K562 (cell line): Measurements from ENCODE around the gene EIF4E2. TPM values are rescaled to one million over a fixed set of nuclear protein-coding genes. Genes with fewer than 3 reads are reported as not detected.

ENCODE experiments used
- DEAF1 ChIP-seq: fragments of 450-650 bp; formaldehyde crosslinking; IDR thresholded peaks from 2 replicates; pipeline ENCODE4 v1.4.0; 2020; ENCODE audit warnings: mild to moderate bottlenecking, moderate library complexity
- ESRRB ChIP-seq: fragments of 250-450 bp; sonication (Bioruptor Pico); IDR thresholded peaks from 2 replicates; pipeline ENCODE4 v1.5.0; 2020; ENCODE audit warnings: mild to moderate bottlenecking, moderate library complexity, borderline replicate concordance
- EZH2 ChIP-seq: IDR thresholded peaks from 2 replicates; pipeline ENCODE4 v1.6.1; 2012; ENCODE audit warnings: low read depth, mild to moderate bottlenecking, inconsistent platforms, low read length, borderline replicate concordance
- FOXK1 ChIP-seq: sonication (generic); formaldehyde crosslinking; IDR thresholded peaks from 2 replicates; pipeline ENCODE4 v1.8.0; 2022; ENCODE audit warnings: missing genetic modification reagents, mild to moderate bottlenecking, borderline replicate concordance
- HMG20A ChIP-seq: fragments of 450-650 bp; formaldehyde crosslinking; conservative IDR thresholded peaks from 2 replicates; pipeline ENCODE4 v1.4.0; 2020; ENCODE audit warnings: mild to moderate bottlenecking, mixed read lengths
- HMGN3 ChIP-seq: IDR thresholded peaks from 2 replicates; pipeline ENCODE4 v1.6.1; 2011; ENCODE audit warnings: borderline replicate concordance, low read depth, mild to moderate bottlenecking, mixed read lengths, low read length; ENCODE audit not compliant: insufficient read length; ENCODE audit errors: extremely low read depth
- HMGXB4 ChIP-seq: sonication (generic); formaldehyde crosslinking; IDR thresholded peaks from 2 replicates; pipeline ENCODE4 v1.8.1; 2023; ENCODE audit warnings: mild to moderate bottlenecking, missing genetic modification reagents
- KLF1 ChIP-seq: fragments of 450-650 bp; IDR thresholded peaks from 2 replicates; pipeline ENCODE4 v1.6.1; 2016; ENCODE audit warnings: missing genetic modification characterization, missing compliant biosample characterization
- MXD1 ChIP-seq: fragments of 250-450 bp; sonication (Bioruptor Pico); IDR thresholded peaks from 2 replicates; pipeline ENCODE4 v1.8.0; 2021; ENCODE audit warnings: borderline replicate concordance, mild to moderate bottlenecking, moderate library complexity; ENCODE audit not compliant: poor library complexity, severe bottlenecking
- PCBP2 ChIP-seq: fragments of 200-400 bp; formaldehyde crosslinking; IDR thresholded peaks from 2 replicates; pipeline ENCODE4 v1.6.1; 2018; ENCODE audit warnings: low read length, low read depth, mild to moderate bottlenecking, moderate library complexity; ENCODE audit not compliant: poor library complexity, severe bottlenecking
- RB1 ChIP-seq: fragments of 450-650 bp; IDR thresholded peaks from 2 replicates; pipeline ENCODE4 v1.6.1; 2017; ENCODE audit warnings: low read depth, mild to moderate bottlenecking
- SIN3B ChIP-seq: fragments of 450-650 bp; IDR thresholded peaks from 2 replicates; pipeline ENCODE4 v1.6.1; 2017; ENCODE audit warnings: low read depth, mild to moderate bottlenecking, moderate library complexity
- ZFP36 ChIP-seq: fragments of 150-350 bp; IDR thresholded peaks from 2 replicates; pipeline ENCODE4 v1.6.1; 2018; ENCODE audit warnings: low read length, low read depth; ENCODE audit not compliant: partially characterized antibody
- ZNF140 ChIP-seq: fragments of 250-450 bp; sonication (Bioruptor Pico); IDR thresholded peaks from 2 replicates; pipeline ENCODE4 v1.8.0; 2021; ENCODE audit warnings: moderate library complexity, mild to moderate bottlenecking, inconsistent platforms
- ZNF41 ChIP-seq: fragments of 250-450 bp; sonication (Bioruptor Pico); conservative IDR thresholded peaks from 2 replicates; pipeline ENCODE4 v1.4.0; 2020; ENCODE audit warnings: mild to moderate bottlenecking
- ZNF77 ChIP-seq: fragments of 250-450 bp; sonication (Bioruptor Pico); IDR thresholded peaks from 2 replicates; pipeline ENCODE4 v1.5.0; 2020
- ZNF830 ChIP-seq: fragments of 250-450 bp; sonication (Bioruptor Pico); IDR thresholded peaks from 2 replicates; pipeline ENCODE4 v1.5.0; 2021; ENCODE audit warnings: mild to moderate bottlenecking
- polyA plus RNA-seq, 8 experiments: library from polyadenylated mRNA; depleted of rRNA in 4 of 8; stranded (reverse) in 5 of 8; unstranded in 3 of 8; fragments of >200 nt; fragmentation: Nextera tagmentation in 2 of 8; fragmentation: Illumina TruSeq in 1 of 8; extraction: Ambion mirVana in 2 of 8; extraction: Trizol in 1 of 8; gene quantifications; 2 replicates each; pipeline versions ENCODE4 v1.2.1 to v1.2.3, GENCODE V29; 2011 to 2014; ENCODE audit warnings: inconsistent platforms in 1 of 8, missing spikeins in 1 of 8
- total RNA-seq, 7 experiments: library from RNA; depleted of rRNA in 6 of 7; stranded (reverse); fragments of >200 nt in 6 of 7; fragmentation: Illumina TruSeq in 2 of 7; extraction: Trizol in 2 of 7; gene quantifications; 2 replicates each; pipeline versions ENCODE4 v1.2.1 to v1.2.3, GENCODE V29; 2011 to 2021; ENCODE audit warnings: low replicate concordance in 1 of 7

The EIF4E2 gene
- total and polyA plus RNA-seq, 9 of the 15 experiments (the other 6 are each of a cell fraction or from before 2014, with no cell fraction given): 33.9 to 169 (median 77.5) TPM

GRCh38 chr2:232550354-232551249, at the start of gene EIF4E2, which contains the start of gene TIGD1 (continued):
- TF ChIP-seq SIN3B (peak; percentile 51), ZFP36 (no peak), ZNF140 (CRISPR knock-in tag) (no peak), DEAF1 (no peak), ZNF77 (CRISPR knock-in tag) (no peak), PCBP2 (no peak), FOXK1 (CRISPR knock-in tag) (no peak), HMGXB4 (CRISPR knock-in tag) (0 out of 2 replicates have a peak, but pooled peaks have one; percentile 41), MXD1 (CRISPR knock-in tag) (no peak), EZH2 (no peak), ZNF41 (no peak), KLF1 (tag) (no peak), HMG20A (CRISPR knock-in tag) (no peak), ZNF830 (CRISPR knock-in tag) (no peak), HMGN3 (peak; percentile 91), ESRRB (CRISPR knock-in tag) (no peak), RB1 (peak; percentile 84)
